Hematopoietic multipotent progenitor cell (in vitro differentiated cells): ENCODE results near the gene MYBPC3. TPM values are rescaled to one million over a fixed set of nuclear protein-coding genes. Genes with fewer than 3 reads are reported as not detected.

Experiments used
- small RNA-seq: library from RNA; depleted of rRNA; stranded (forward); fragments of <200 nt; gene quantifications from one replicate; pipeline ENCODE3, GENCODE V24; 2012
- total RNA-seq: library from RNA; depleted of rRNA; stranded (reverse); fragments of >200 nt; gene quantifications from one replicate; pipeline ENCODE4 v1.2.3, GENCODE V29; 2012

The MYBPC3 gene
- total RNA-seq, 1 donor: 0.27 TPM

Small RNA genes within 50 kb of the gene (small RNA-seq; reads per million reads assigned to genes)
- gene MIR4487: not detected

Other genes starting within 250 kb of the MYBPC3 start
- 276 TPM for gene ARFGAP2, start 175.8 kb downstream of the MYBPC3 start, total RNA-seq
- gene PACSIN3, start 166.3 kb downstream of the MYBPC3 start, total RNA-seq: 1.9 TPM
- 25.9 TPM for gene DDB2, start 137.7 kb downstream of the MYBPC3 start, total RNA-seq
- 37.4 TPM for gene ACP2, start 103.9 kb downstream of the MYBPC3 start, total RNA-seq
- gene NR1H3, start 94.7 kb downstream of the MYBPC3 start, total RNA-seq: 69.5 TPM
- 116 TPM for gene MADD, start 82.6 kb downstream of the MYBPC3 start, total RNA-seq
- gene SPI1, start 25.8 kb upstream of the MYBPC3 start, total RNA-seq: 99.6 TPM
- gene SLC39A13, start 55.9 kb upstream of the MYBPC3 start, total RNA-seq: 26.4 TPM
- 60.3 TPM for gene PSMC3, start 73.7 kb upstream of the MYBPC3 start, total RNA-seq
- 0.54 TPM for gene RAPSN, start 96.4 kb upstream of the MYBPC3 start, total RNA-seq
- gene CELF1, start 200.4 kb upstream of the MYBPC3 start, total RNA-seq: 94.5 TPM
- gene PTPMT1, start 212.9 kb upstream of the MYBPC3 start, total RNA-seq: 110 TPM
- gene KBTBD4, start 226.3 kb upstream of the MYBPC3 start, total RNA-seq: 33.1 TPM
- gene NDUFS3, start 226.4 kb upstream of the MYBPC3 start, total RNA-seq: 97.8 TPM
- gene FAM180B, start 234.0 kb upstream of the MYBPC3 start, total RNA-seq: 0.27 TPM
- gene C1QTNF4, start 241.7 kb upstream of the MYBPC3 start, total RNA-seq: 97.2 TPM